HCT116 (cell line): Measurements from ENCODE around the gene SERPINF2.

Experiments used
- CTCF ChIP-seq, 3 experiments: fragments of 200-600 bp in 1 of 3; sonication (generic) in 1 of 3; IDR thresholded peaks in 2 of 3; conservative IDR thresholded peaks in 1 of 3; 2 replicates each; pipeline ENCODE4 v1.5.1; 2012 to 2017; ENCODE audit warnings: low read depth in 2 of 3, low read length in 2 of 3, antibody characterized with exemption in 1 of 3, borderline replicate concordance in 1 of 3, control low read depth in 1 of 3, mild to moderate bottlenecking in 1 of 3, mixed read lengths in 1 of 3, mixed run types in 1 of 3, moderate library complexity in 1 of 3; ENCODE audit not compliant: insufficient read depth in 1 of 3
- EGR1 ChIP-seq: IDR thresholded peaks from 2 replicates; pipeline ENCODE4 v1.6.1; 2012; ENCODE audit warnings: low read depth
- EZH2 ChIP-seq: fragments of 200-600 bp; sonication (generic); IDR thresholded peaks from 2 replicates; pipeline ENCODE4 v1.6.1; 2017; ENCODE audit warnings: antibody characterized with exemption, mixed run types
- EZH2phosphoT487 ChIP-seq: fragments of 200-600 bp; IDR thresholded peaks from 2 replicates; pipeline ENCODE4 v1.6.1; 2018; ENCODE audit warnings: antibody characterized with exemption, borderline replicate concordance
- MAX ChIP-seq: IDR thresholded peaks from 2 replicates; pipeline ENCODE4 v1.6.1; 2012
- POLR2A ChIP-seq: IDR thresholded peaks from 2 replicates; pipeline ENCODE4 v1.7.0; 2011; ENCODE audit warnings: borderline replicate concordance; ENCODE audit not compliant: insufficient read depth, insufficient read length; ENCODE audit errors: extremely low read depth
- RAD21 ChIP-seq: IDR thresholded peaks from 2 replicates; pipeline ENCODE4 v1.6.1; 2012; ENCODE audit warnings: low read depth, mild to moderate bottlenecking
- REST ChIP-seq: IDR thresholded peaks from 2 replicates; pipeline ENCODE4 v1.6.1; 2012; ENCODE audit warnings: low read depth
- SIN3A ChIP-seq: IDR thresholded peaks from 2 replicates; pipeline ENCODE4 v1.6.1; 2012; ENCODE audit warnings: low read depth
- SP1 ChIP-seq: IDR thresholded peaks from 2 replicates; pipeline ENCODE4 v1.6.1; 2012; ENCODE audit warnings: low read depth
- SRF ChIP-seq: IDR thresholded peaks from 2 replicates; pipeline ENCODE4 v1.6.1; 2012; ENCODE audit warnings: low read depth
- YY1 ChIP-seq: IDR thresholded peaks from 2 replicates; pipeline ENCODE4 v1.6.1; 2011; ENCODE audit warnings: low read length, low read depth, moderate library complexity, mild to moderate bottlenecking; ENCODE audit not compliant: insufficient replicate concordance; ENCODE audit errors: extremely low read depth
- ZNF274 ChIP-seq: fragments of 200-500 bp; sonication (Bioruptor generic); IDR thresholded peaks from 2 replicates; pipeline ENCODE4 v1.6.1; 2014; ENCODE audit warnings: mild to moderate bottlenecking, low read depth, low read length, inconsistent platforms

- no peak for TF ChIP-seq POLR2A
- TF ChIP-seq RAD21: no peak
- no peak for TF ChIP-seq MAX
- no peak for TF ChIP-seq CTCF (IDR thresholded peaks at IDR 0.05 in 2 of 3, conservative IDR thresholded peaks at IDR 0.05 in 1 of 3; ENCODE audit: borderline replicate concordance in 1 of 3, insufficient read depth in 1 of 3, low read depth in 2 of 3, low read length in 2 of 3)
- no peak for TF ChIP-seq SRF
- TF ChIP-seq YY1: no peak
- no peak for TF ChIP-seq EZH2phosphoT487
- no peak for TF ChIP-seq SP1
- no peak for TF ChIP-seq SIN3A
- no peak for TF ChIP-seq EGR1
- no peak for TF ChIP-seq REST
- no peak for TF ChIP-seq ZNF274
- no peak for TF ChIP-seq EZH2
Measured at GRCh38 chr17:1755827-1756262, 13.2 kb downstream of the SERPINF2 start.
